Retinal pigment epithelial cell (primary cell): ENCODE measurements around the gene BFSP1.

ENCODE experiments used
- DNase-seq: peaks from one replicate; pipeline ENCODE4 v3.0.0-alpha.2; 2010; ENCODE audit warnings: low read depth
- H3K4me3 ChIP-seq: 2 replicates; pipeline ENCODE4 v1.5.1; 2011; ENCODE audit warnings: mild to moderate bottlenecking, low read length, control low read depth, moderate library complexity
- CTCF ChIP-seq: conservative IDR thresholded peaks from 2 replicates; pipeline ENCODE4 v1.5.1; 2011; ENCODE audit warnings: low read depth, low read length, control low read depth, inconsistent platforms

The BFSP1 gene

GRCh38 chr20:17523326-17523725 is 7.9 kb downstream of the BFSP1 start:
- no peak overlapping the region for H3K4me3 ChIP-seq
- no peak for DNase-seq
- no peak for TF ChIP-seq CTCF

- no peak for DNase-seq
- H3K4me3 ChIP-seq, result no peak overlapping the region
- no peak for TF ChIP-seq CTCF
These were observed 8.7 kb downstream of the BFSP1 start for GRCh38 chr20:17522528-17522927.

GRCh38 chr20:17520583-17520982 is 10.6 kb downstream of the BFSP1 start:
- DNase-seq, result no peak
- no peak for TF ChIP-seq CTCF
- H3K4me3 ChIP-seq, result no peak overlapping the region

GRCh38 chr20:17519606-17520285 is 11.4 kb downstream of the BFSP1 start:
- H3K4me3 ChIP-seq, result no peak overlapping the region
- TF ChIP-seq CTCF, result no peak
- DNase-seq, result no peak

GRCh38 chr20:17518339-17519052 is 12.7 kb downstream of the BFSP1 start:
- no peak overlapping the region for H3K4me3 ChIP-seq
- TF ChIP-seq CTCF, result no peak
- DNase-seq, result no peak

- no peak overlapping the region for H3K4me3 ChIP-seq
- DNase-seq, result no peak
- no peak for TF ChIP-seq CTCF
These were observed 16.1 kb downstream of the BFSP1 start for GRCh38 chr20:17515053-17515452.

GRCh38 chr20:17513939-17514338 is 17.2 kb downstream of the BFSP1 start:
- no peak for DNase-seq
- no peak for TF ChIP-seq CTCF
- no peak overlapping the region for H3K4me3 ChIP-seq
